GM20000 (cell line): ENCODE data around the gene ZEB2.

Experiments
- DNase-seq: peaks from one replicate; pipeline ENCODE4 v3.0.0; 2012; ENCODE audit warnings: low spot score
- TF ChIP-seq, protein P1 (sequence below): IDR thresholded peaks from 2 replicates; pipeline ENCODE4 v1.5.1; 2012; ENCODE audit warnings: mild to moderate bottlenecking, control low read depth; ENCODE audit errors: extremely low read depth, missing control alignments

The ZEB2 gene

DNA sequence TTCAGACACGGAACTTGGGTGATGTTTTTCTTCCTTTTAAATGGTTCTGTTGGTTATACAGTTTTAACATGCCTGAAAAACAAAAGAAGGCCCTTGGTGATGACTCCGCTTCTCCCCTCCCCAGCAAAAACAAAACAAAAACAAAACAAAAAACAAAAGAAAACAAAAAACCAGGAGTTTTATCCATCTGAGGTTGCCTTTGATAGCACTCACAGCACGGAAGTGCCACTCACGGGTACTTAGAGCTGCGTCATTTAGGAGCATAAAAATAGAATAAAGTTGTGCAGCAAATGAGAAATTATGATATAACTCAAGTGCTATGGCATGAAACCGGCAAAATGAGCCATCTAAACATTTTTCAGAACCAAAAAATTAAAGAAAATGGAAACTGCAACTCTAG is 57.7 kb downstream of the ZEB2 start:
- TF ChIP-seq, protein P1, sequence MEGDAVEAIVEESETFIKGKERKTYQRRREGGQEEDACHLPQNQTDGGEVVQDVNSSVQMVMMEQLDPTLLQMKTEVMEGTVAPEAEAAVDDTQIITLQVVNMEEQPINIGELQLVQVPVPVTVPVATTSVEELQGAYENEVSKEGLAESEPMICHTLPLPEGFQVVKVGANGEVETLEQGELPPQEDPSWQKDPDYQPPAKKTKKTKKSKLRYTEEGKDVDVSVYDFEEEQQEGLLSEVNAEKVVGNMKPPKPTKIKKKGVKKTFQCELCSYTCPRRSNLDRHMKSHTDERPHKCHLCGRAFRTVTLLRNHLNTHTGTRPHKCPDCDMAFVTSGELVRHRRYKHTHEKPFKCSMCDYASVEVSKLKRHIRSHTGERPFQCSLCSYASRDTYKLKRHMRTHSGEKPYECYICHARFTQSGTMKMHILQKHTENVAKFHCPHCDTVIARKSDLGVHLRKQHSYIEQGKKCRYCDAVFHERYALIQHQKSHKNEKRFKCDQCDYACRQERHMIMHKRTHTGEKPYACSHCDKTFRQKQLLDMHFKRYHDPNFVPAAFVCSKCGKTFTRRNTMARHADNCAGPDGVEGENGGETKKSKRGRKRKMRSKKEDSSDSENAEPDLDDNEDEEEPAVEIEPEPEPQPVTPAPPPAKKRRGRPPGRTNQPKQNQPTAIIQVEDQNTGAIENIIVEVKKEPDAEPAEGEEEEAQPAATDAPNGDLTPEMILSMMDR = no peak
- no peak for DNase-seq

DNA sequence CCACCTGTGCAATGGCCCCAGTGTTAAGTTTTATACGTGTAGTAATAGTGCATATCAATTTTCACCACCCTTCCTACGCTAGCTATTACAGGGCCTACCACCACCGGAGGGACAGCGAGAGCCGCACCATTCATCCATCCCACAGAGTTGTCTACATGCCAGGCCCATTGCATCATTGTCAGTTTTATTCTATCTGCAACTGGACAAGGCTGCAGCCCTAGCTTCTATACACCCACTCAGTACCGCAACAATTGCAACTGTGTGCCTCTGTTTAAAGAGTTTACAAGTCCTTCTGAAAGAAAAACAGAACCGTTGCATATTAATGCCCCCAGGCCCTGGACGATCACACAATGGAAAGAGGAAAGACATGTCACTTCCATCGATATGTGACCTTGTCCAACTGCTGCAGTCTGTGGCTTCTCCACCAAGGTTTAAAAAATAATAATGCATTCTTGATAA is 58.6 kb downstream of the ZEB2 start:
- TF ChIP-seq, protein P1 = no peak
- DNase-seq = no peak

DNA sequence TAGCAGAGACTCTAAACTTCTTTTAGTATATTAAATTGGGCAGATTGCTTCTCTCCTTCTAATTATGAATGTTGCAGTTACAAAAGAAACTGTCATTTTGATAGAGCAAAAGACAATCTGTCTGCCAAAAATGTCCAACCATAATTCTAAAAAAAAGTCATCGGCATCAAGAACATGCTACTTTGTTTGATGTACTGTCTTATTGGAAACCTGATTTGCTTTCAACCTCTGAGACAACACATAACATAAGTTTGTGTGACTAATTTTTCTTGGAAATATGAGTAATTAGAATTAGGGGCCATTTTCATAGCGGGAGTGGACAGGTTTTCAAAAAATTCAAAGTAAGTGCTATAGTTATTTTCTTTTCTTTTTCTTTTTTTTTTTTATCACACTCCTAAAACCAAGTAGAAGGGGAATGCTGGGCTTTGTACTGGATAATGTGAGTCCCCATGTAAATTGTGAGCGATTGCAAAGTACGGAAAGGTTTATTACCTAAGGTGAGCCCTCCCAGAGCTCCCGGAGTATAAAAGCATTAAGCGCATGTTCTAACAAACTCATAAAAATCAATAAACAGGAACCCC is 59.1 kb downstream of the ZEB2 start:
- no peak for DNase-seq
- TF ChIP-seq, protein P1 = no peak

DNA sequence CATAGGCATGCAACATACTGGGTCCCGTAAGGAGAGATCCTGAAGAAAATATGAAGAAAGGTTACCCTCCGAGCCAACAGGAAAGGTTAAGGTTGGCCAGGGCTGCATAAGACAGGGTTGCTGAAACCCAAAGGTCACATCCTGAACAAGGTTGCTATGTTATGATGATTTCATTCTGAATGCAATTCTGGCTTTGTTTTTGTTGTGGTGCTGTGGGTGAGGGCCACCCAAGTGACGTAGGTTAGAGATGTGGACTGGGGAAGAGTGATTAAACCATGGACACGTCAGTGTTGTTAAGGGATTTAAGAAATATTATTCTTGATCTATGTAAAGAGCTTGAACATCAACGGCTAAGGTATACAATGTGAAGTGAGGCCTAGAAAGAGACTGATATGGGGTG is 60.0 kb downstream of the ZEB2 start:
- peak; percentile 9 for DNase-seq
- TF ChIP-seq, protein P1 = no peak

DNA sequence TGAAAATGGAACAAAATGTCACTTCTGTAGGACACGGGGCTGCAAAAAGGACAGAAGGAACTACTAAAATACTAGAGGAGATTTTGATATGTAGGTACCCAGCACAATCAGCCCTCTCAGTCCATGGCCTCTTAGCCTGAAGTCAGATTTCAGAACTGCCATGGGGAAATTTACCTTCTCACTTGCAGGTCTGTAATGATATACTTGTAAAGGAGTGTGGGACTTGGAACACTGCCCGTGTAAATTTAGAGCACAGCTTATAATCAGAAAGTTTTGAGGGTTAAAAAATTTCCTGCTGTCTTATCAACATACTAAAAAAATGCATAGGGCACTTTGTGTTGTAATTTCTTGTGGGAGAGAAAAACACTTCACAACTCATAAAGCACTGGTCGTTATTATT is 60.6 kb downstream of the ZEB2 start:
- TF ChIP-seq, protein P1 = no peak
- DNase-seq = no peak

DNA sequence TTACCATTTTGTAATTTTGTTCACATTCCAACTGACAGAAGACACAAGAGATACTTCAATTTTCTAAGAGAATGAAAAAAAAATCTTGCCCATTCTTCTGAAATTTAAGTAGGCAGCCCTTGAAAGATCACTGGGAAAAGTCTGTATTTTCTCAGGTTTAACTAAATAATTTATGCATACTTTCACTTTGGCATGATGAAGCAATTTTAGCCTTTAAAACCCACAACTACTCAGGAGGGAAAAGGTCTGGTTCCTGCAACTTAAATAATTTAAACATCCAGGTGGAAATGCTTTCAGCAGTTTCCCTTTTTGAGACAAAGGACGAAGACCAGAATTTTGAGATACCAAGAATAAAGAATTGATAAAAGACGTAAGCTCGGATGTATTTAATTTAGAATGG is 61.4 kb downstream of the ZEB2 start:
- no peak for DNase-seq
- TF ChIP-seq, protein P1 = no peak

DNA sequence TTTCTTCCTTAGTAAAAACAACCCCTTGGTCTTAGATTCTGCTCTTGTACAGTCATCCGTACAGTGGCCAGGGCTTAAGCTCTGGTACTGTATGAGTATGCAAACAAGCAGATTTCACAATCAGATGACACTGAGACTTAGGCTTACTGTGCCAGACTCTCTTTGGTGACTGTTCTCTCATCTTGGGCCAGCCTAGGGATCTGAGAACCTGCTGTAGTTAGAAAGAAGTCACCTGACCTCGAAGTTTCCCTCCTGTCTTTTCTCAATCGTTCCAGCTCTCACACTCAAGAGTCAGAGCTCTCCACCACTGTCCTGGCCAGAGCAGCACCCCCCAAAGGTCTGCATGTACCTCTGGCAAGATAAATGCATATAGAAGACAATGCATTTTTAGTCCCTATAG is 63.2 kb downstream of the ZEB2 start:
- TF ChIP-seq, protein P1 = no peak
- DNase-seq = peak; percentile 11
